ENCODE data around the gene CGB7.
"Not testable (repeated sequence)": the region's sequence is repeated elsewhere in the genome, so short reads cannot be mapped to it uniquely, and the experiment has no call there.

CGB7 gene

DNA sequence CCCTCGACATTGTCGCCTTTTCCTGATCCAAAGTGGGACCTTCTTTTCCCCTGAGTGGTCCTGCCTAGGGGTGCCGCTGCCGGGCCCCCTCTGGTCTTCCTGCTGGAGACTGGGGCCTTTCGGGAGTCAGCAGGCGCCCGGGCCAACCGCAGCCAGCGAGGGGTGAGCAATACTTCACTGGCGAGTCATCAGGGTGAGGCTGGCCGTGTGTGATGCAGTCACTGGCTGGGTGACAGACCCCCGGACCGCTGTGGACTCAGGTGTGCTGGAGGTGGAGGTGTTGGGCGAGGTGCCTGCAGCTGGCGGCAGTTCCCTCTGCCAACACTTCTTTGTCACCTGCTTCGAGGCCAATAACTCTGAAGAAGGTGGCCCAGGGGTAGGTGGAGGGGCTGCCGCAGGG lies 15.4 kb downstream of the CGB7 start:
- no peak for DNase-seq (ENCODE audit: low read depth)

- not testable (repeated sequence) for DNase-seq (ENCODE audit: low read depth)
These were observed 17.8 kb downstream of the CGB7 start for GRCh38 chr19:49039736-49040135.

- not testable (repeated sequence) for DNase-seq (ENCODE audit: low read depth)
These were observed 18.8 kb downstream of the CGB7 start for GRCh38 chr19:49038557-49039276.

DNA sequence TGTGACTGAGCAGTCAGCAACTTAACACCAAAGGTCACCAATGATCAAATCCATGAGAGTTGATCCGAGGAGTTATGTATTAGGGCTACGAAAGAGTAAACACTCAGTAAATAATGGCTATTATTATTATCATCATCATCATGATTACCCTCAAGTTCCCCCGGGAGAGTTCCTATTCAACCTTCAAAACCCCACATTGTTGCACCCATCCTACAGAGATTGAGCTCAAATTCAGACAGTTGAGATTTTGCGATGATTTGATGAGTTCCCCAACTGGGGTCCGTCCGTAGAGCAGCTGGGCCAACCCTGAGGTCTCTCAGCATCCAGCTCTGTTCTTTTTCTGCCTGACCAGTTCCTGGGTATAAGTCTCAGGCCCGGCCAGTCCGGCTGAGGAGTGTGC lies 19.4 kb downstream of the CGB7 start:
- DNase-seq (ENCODE audit: low read depth), result not testable (repeated sequence)

DNA sequence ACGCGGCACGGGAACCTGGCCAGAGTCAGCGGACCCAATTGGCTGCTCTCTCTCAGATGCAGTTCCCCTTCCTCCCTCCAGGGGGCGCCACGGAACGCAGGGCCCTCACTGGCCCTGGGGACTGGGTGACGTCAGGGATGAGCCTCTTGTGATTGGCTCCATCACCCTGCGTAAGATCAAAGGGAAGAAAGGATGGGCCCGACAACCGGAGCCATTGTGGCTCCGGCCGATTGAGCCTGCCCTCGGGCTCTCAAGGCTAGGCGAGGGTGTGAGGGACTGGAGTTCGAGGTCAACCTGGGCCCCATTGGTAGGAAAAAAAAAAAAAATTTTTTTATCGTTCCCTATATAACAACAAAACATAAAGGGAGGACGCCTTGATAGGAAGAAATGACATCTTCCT lies 20.7 kb downstream of the CGB7 start, which contains the start of gene CGB1:
Gene CGB1, minus strand, starts transcription at position 81 of the 400 bp plus-strand sequence. CDS start 184 bp downstream, outside the sequence.
- not testable (repeated sequence) for DNase-seq (ENCODE audit: low read depth)

GRCh38 chr19:49031642-49032301 lies 25.8 kb downstream of the CGB7 start, which contains the start of gene CGB2:
TSS of gene CGB2 (plus strand) at chr19:49031890. CDS start at chr19:49032096, 206 bp downstream.
- DNase-seq (ENCODE audit: low read depth), result not testable (repeated sequence)

DNA sequence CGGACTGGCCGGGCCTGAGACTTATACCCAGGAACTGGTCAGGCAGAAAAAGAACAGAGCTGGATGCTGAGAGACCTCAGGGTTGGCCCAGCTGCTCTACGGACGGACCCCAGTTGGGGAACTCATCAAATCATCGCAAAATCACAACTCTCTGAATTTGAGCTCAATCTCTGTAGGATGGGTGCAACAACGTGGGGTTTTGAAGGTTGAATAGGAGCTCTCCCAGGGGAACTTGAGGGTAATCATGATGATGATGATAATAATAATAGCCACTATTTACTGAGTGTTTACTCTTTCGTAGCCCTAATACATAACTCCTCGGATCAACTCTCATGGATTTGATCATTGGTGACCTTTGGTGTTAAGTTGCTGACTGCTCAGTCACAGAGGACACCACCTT lies 27.2 kb downstream of the CGB7 start:
- DNase-seq (ENCODE audit: low read depth), result not testable (repeated sequence)

- DNase-seq (ENCODE audit: low read depth), result not testable (repeated sequence)
These were observed 27.8 kb downstream of the CGB7 start for GRCh38 chr19:49029749-49030148.

DNA sequence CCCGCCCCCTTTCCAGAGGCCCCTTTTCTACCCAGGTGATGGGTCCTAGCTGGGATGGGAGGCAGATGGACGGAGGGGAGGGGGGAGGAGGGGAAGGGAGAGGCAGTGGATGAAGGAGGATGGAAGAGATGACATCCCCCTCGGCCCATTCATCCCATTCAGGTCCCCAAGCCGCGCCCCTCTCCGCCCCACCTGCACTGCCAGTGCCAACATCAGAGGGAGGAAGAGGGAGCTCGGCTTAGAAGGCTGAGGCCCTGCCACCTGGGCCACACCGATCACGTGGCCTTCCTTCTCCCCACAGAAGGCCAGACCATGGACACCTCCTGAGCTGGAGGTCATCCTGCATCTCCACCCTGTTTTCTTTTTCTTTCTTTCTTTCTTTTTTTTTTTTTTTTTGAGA lies 28.9 kb downstream of the CGB7 start:
- not testable (repeated sequence) for DNase-seq (ENCODE audit: low read depth)

GRCh38 chr19:49025599-49025998 lies 31.9 kb downstream of the CGB7 start:
- not testable (repeated sequence) for DNase-seq (ENCODE audit: low read depth)

- not testable (repeated sequence) for DNase-seq (ENCODE audit: low read depth)
These were observed 32.5 kb downstream of the CGB7 start for GRCh38 chr19:49025088-49025487.

DNA sequence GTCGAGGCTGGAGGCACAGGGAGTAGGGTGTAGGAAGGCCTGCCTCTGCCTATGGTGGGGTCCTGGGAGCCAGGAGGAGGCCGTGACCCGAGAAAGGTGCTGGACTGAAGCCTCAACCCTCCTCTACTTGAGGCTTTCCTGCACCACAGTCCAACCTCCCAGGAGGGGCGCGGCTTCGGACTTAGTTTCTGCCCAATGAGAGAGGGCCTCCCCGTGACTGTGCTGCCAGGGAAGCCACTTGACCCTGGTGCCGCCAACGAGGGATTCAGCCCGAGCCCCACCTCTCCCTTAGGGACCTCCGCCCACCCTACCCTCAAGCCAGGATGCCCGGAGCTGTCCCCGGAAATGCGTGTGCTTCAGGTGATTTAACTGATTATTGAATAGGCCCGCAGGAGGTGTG lies 33.3 kb downstream of the CGB7 start, which contains the start of gene CGB3:
Gene CGB3, minus strand, starts transcription at position 101 of the 400 bp plus-strand sequence. CDS start 362 bp downstream, outside the sequence.
- DNase-seq (ENCODE audit: low read depth), result not testable (repeated sequence)

DNA sequence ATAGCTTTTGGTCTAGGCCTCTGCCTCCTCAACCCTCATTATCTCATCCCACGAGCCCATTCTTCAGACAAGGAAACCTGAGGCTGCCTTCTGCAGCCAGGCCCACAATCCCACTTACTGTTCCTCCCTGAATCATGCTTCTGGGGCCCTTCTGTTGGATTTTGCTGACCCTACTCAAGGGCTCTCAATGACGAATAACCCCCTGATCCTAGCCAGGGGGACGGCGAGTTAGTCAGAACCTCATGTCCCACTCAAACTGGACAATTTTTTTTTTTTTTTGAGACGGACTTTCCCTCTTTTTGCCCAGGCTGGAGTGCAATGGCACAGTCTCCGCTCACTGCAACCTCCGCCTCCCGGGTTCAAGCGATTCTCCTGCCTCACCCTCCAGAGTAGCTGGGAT lies 35.4 kb downstream of the CGB7 start:
- no peak for DNase-seq (ENCODE audit: low read depth)

GRCh38 chr19:49020931-49021895 lies 36.3 kb downstream of the CGB7 start:
- no peak for DNase-seq (ENCODE audit: low read depth)

DNA sequence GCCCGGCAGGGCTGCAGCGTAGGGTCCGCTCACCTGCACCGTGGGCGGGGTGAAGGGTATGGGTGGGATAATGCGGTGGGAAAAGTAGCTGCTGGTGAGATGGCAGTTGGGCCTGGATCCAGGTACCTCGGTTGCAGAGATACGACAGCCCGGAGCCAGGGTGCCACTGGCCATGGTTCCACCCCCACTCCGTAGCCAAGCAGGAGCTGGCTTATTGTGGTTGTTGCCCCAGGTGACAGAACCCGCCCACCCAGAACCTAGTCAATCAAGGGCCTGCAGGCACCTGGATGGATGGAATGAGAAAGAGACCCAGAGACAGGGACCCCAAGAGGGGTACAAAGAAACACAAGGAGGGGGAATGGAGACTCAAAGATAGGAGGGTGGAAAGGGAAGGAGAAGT lies 37.2 kb downstream of the CGB7 start:
- DNase-seq (ENCODE audit: low read depth), result no peak

GRCh38 chr19:49019242-49019932 lies 38.2 kb downstream of the CGB7 start:
- DNase-seq (ENCODE audit: low read depth), result peak; percentile 63

DNA sequence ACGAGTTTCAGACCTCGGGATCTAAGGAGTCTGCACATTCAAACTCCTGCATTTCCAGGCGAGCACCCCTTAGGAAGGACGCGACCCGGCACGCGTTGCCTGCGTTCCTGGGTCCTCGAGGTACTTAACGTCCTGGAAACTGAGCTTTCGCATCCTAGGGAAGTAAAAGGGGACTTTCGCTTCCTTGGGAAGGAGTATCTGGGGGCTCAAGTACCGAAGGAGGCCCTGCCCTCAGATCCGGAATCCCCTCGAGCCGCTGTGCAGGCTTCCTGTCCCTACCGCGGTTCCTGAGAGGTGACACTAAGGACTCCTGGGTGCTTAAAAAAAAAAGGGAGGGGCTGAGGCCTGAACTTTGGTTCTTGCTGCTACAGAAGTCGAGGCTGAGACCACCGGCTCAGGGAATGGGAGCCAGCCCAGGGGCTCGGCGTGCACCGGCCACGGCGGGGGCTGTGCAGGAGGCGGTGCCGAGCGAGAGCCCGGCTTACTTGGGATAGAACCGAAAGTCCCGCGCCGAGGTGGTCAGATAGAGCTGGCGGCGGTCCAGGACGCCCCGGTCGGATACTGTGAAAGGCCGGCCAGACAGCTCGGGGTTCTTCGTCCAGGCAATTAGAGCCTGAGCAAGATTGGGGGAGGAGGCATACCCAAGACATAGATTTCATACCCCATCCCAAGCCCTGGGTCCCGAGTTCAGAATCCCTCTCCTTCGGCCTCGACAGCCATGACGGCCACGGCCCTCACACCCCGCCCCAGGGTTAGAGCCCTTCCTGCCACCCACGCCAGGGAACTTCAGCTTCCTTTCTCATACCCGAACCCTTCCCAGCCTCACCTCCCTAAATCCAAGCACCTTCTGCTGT lies 38.9 kb downstream of the CGB7 start:
- not testable (repeated sequence) for DNase-seq (ENCODE audit: low read depth)

DNA sequence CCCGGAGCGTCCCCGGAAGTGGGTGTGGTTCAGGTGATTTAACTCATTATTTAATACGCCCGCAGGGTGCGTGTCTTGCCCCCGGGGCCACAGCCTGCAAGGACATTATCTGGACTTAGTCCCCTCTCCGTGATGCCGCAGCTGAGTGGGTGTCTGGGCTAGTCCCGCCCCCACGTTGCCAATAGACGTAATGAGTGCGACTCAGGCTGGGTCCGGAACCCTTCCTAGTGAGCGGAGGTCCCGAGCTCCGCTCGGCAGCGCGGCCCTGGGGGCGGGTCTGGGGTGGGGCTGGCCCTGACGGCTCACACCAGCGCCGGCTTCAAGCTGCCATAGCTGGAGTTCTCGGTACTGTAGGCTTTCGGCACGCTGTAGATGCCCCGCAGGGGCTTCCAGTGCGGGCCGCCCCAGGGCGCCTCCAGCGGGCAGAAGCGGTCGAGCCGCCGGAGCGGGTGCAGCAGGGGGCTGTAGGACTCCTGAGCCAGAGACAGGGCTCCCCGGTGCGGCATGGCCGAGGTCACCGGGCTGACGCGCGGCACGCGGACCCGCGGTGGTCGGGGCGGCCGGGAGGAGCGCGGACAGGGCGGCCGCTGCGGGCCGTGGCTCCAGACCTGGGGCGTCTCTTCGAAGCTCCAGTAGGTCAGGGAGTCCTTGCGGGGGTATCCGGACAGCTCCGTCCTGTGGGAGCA lies 39.7 kb downstream of the CGB7 start:
- peak; percentile 55 for DNase-seq (ENCODE audit: low read depth)

DNA sequence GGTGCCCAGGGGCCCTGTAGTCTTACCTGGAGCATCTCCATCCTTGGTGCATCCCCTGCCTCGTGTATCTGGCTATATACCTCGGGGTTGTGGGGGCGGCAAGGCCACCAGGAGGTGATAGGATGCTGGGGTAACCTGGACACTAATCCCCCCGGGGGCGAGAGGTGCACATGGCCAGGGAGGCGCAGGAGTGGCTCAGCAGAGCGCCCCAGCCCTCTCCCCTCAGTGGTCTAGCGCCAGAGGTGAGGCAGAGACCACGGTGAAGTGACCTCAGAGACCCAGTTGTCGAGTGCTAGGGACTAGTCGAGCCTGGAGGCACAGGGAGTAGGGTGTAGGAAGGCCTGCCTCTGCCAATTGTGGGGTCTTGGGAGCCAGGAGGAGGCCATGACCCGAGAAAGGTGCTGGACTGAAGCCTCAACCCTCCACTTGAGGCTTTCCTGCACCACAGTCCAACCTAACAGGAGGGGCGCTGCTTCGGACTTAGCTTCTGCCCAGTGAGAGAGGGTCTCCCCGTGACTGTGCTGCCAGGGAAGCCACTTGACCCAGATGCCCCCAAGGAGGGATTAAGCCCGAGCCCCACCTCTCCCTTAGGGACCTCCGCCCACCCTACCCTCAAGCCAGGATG lies 40.4 kb downstream of the CGB7 start, which contains the start of gene LHB:
Gene LHB, minus strand, starts transcription at position 51 of the 625 bp plus-strand sequence. Its CDS starts 10 bp downstream, at position 41.
- DNase-seq (ENCODE audit: low read depth), result no peak
